Vagina (tissue), 2 donors: ENCODE results near the gene HOTAIR. TPM values are rescaled to one million over a fixed set of nuclear protein-coding genes. Genes with fewer than 3 reads are reported as not detected.

Experiments used
- DNase-seq, 2 donors: peaks; one replicate each; pipeline ENCODE4 v3.0.0-alpha.2; 2017; ENCODE audit errors: extremely low spot score in 2 of 2
- H3K27ac ChIP-seq: fragments of 200-600 bp; sonication (generic); one replicate; pipeline ENCODE4 v1.5.1; 2019
- H3K27me3 ChIP-seq: fragments of 200-600 bp; sonication (generic); one replicate; pipeline ENCODE4 v1.5.1; 2019
- H3K36me3 ChIP-seq, 2 donors: fragments of 200-600 bp; sonication (generic); one replicate each; pipeline ENCODE4 v1.5.1; 2017 to 2019
- H3K4me1 ChIP-seq: fragments of 200-600 bp; sonication (generic); one replicate; pipeline ENCODE4 v1.5.1; 2019
- H3K4me3 ChIP-seq, 2 donors: fragments of 200-600 bp; sonication (generic); 1 replicate in 1 of 2; 2 replicates in 1 of 2; pipeline ENCODE4 v1.5.1; 2016 to 2019
- H3K9me3 ChIP-seq: fragments of 200-600 bp; sonication (generic); one replicate; pipeline ENCODE4 v1.5.1; 2019
- POLR2A ChIP-seq, 2 donors: fragments of 450-650 bp; IDR thresholded peaks; one replicate each; pipeline ENCODE4 v1.6.1; 2017; ENCODE audit warnings: antibody characterized with exemption in 2 of 2, mild to moderate bottlenecking in 2 of 2, moderate library complexity in 2 of 2
- POLR2AphosphoS5 ChIP-seq, 2 donors: sonication (generic); formaldehyde crosslinking; IDR thresholded peaks; one replicate each; pipeline ENCODE4 v1.9.0; 2017; ENCODE audit warnings: antibody characterized with exemption in 2 of 2, mild to moderate bottlenecking in 2 of 2, low read depth in 1 of 2; ENCODE audit not compliant: insufficient read depth in 1 of 2
- intact Hi-C: fragments of 100-400 bp; cut with DNase I; formaldehyde crosslinking; loops from one replicate; pipeline ENCODE4 v1.15.1; 2023
- total RNA-seq: library from RNA; depleted of rRNA; stranded (reverse); fragments of >200 nt; gene quantifications from one replicate; pipeline ENCODE4 v1.2.3, GENCODE V29; 2016
- TF ChIP-seq, protein P1 (sequence below), 3 experiments: fragments of 450-650 bp in 2 of 3; fragments of 200-600 bp in 1 of 3; sonication (generic) in 1 of 3; IDR thresholded peaks; one replicate each; pipeline ENCODE4 v1.5.1; 2017 to 2019; ENCODE audit warnings: antibody characterized with exemption in 3 of 3, mild to moderate bottlenecking in 2 of 3, moderate library complexity in 2 of 3

Gene HOTAIR
- total RNA-seq, 1 donor from 2014 or later: not detected

DNA sequence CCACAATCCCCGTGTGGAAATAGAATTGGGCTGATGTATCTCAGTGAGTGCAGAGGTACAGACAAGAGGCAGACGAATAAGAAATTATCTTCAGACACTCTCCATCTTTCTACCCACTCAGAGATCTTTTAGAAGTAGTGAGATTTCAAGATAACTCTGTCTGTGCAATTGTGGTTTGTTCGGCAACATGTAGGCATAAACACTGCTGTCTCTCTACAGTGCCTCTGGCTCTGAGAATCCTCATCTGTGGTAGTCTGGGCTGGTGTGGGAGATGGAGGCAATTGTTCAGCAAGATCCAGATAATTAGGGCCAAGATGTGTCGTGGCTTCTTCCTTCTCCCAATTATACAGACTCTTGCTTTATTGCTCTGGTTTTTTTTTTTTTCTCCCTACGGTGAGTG, 33.0 kb downstream of the HOTAIR start:
- peaks cover 8% of the 10 kb centered on the region for H3K4me1 ChIP-seq
- no peak overlapping the region for H3K27ac ChIP-seq
- TF ChIP-seq POLR2A (IDR thresholded peaks at IDR 0.05) (no peak), POLR2AphosphoS5 (IDR thresholded peaks at IDR 0.05; ENCODE audit: insufficient read depth in 1 of 2, low read depth in 1 of 2) (no peak)
- TF ChIP-seq, protein P1, sequence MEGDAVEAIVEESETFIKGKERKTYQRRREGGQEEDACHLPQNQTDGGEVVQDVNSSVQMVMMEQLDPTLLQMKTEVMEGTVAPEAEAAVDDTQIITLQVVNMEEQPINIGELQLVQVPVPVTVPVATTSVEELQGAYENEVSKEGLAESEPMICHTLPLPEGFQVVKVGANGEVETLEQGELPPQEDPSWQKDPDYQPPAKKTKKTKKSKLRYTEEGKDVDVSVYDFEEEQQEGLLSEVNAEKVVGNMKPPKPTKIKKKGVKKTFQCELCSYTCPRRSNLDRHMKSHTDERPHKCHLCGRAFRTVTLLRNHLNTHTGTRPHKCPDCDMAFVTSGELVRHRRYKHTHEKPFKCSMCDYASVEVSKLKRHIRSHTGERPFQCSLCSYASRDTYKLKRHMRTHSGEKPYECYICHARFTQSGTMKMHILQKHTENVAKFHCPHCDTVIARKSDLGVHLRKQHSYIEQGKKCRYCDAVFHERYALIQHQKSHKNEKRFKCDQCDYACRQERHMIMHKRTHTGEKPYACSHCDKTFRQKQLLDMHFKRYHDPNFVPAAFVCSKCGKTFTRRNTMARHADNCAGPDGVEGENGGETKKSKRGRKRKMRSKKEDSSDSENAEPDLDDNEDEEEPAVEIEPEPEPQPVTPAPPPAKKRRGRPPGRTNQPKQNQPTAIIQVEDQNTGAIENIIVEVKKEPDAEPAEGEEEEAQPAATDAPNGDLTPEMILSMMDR (IDR thresholded peaks at IDR 0.05): no peak
- intact Hi-C loops: no loop called here
- no peak overlapping the region for H3K4me3 ChIP-seq
- DNase-seq: no peak
- H3K27me3 ChIP-seq: peaks cover 25% of the 10 kb centered on the region
- no peaks in the 10 kb centered on the region for H3K36me3 ChIP-seq
- no peaks in the 10 kb centered on the region for H3K9me3 ChIP-seq

DNA sequence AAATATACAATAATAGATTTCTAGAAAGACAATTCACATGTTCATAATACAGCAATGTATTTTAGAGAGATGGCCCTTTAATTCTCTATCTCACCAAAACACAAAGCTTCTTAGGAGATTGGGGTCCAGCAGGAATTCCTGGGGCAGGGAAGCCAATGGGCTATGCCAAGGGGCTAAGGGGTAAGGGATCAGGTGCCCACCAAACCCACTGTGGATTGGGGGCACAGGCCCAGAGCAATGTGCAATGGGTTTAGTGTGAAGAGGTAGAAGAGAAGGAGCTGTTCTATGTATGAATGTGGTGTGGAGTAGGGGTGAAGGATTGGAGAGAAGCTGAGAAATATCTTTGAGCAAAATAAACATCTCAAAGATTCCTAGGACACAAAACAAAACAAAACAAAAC, 33.6 kb downstream of the HOTAIR start:
- Histone ChIP-seq H3K36me3 (no peaks in the 10 kb centered on the region), H3K4me3 (no peak overlapping the region), H3K27ac (no peak overlapping the region), H3K9me3 (no peaks in the 10 kb centered on the region), H3K27me3 (peaks cover 30% of the 10 kb centered on the region), H3K4me1 (peaks cover 8% of the 10 kb centered on the region)
- TF ChIP-seq POLR2A (IDR thresholded peaks at IDR 0.05): no peak
- TF ChIP-seq POLR2AphosphoS5 (IDR thresholded peaks at IDR 0.05; ENCODE audit: insufficient read depth in 1 of 2, low read depth in 1 of 2): no peak
- TF ChIP-seq, protein P1 (IDR thresholded peaks at IDR 0.05): no peak
- intact Hi-C loops: no loop called here
- DNase-seq: no peak

DNA sequence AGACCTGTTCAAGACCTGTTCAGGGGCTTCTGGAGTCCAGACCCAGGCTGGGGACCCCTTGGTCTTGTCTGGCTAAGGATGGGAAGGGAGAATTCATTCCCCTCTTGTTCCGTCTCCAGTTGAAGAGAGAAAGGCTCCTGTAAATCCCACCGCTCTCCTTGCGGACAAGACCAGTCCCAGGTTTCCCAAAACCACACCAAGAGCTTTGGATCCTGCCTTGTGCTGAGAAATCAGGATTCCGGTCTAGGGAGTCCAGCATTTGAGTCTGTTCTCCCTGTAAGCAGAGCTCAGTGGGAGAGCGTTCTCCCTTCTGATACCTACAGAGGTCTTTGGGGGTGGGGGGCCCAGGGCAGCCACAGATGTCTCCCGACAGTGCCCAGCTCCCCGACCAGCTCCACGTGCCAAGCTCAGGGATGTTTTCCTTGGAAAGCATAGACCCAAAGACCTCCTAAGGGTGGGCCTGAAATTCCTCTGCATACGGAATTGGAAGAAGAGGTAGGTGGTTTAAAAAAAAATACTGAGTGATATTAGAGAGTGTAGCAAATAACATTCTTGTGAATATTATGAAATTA, 34.2 kb downstream of the HOTAIR start:
- Histone ChIP-seq H3K27me3 (peaks cover 34% of the 10 kb centered on the region), H3K4me3 (no peak overlapping the region), H3K9me3 (no peaks in the 10 kb centered on the region), H3K27ac (no peak overlapping the region), H3K4me1 (peaks cover 8% of the 10 kb centered on the region), H3K36me3 (no peaks in the 10 kb centered on the region)
- DNase-seq: no peak
- TF ChIP-seq, protein P1 (IDR thresholded peaks at IDR 0.05): no peak
- TF ChIP-seq POLR2AphosphoS5 (IDR thresholded peaks at IDR 0.05; ENCODE audit: insufficient read depth in 1 of 2, low read depth in 1 of 2) (no peak), POLR2A (IDR thresholded peaks at IDR 0.05) (no peak)
- intact Hi-C loops: no loop called here

DNA sequence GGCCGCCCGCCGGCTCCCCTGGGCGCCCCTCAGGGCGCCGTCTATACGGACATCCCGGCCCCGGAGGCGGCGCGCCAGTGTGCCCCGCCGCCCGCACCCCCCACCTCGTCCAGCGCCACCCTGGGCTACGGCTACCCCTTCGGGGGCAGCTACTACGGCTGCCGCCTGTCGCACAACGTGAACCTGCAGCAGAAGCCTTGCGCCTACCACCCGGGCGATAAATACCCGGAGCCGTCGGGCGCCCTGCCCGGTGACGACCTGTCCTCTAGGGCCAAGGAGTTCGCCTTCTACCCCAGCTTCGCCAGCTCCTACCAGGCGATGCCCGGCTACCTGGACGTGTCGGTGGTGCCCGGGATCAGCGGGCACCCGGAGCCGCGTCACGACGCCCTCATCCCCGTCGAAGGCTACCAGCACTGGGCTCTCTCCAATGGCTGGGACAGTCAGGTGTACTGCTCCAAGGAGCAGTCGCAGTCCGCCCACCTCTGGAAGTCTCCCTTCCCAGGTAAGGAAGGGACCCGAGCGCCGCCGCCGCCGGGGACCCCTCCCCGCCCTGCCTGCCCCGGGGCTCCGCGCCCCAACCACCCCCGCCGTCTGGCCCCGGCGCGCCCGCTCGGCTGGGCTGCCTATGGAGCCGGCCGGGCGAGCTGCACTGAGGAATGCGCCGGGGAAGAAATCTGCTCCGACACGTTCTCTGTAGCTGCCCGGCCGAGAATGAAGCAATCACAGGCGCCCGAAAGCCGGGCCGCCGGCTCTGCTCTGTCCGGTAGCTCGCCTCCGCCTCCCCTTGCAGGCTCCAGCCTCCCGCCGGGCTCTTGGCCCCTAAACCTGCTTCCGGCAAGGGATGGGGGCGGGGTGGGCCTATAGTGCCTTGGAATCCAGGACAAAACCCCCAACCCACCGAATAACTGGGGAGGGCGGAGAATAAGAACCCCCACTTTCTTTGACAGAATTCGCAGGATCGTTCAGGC, 35.3 kb downstream of the HOTAIR start:
- TF ChIP-seq POLR2A (IDR thresholded peaks at IDR 0.05): no peak
- intact Hi-C loops: no loop called here
- Histone ChIP-seq H3K27ac (no peak overlapping the region), H3K4me3 (peak overlapping the region in 1 of 2 donors; percentile 26), H3K36me3 (no peaks in the 10 kb centered on the region), H3K27me3 (peaks cover 34% of the 10 kb centered on the region), H3K4me1 (peaks cover 8% of the 10 kb centered on the region), H3K9me3 (no peaks in the 10 kb centered on the region)
- DNase-seq: no peak

DNA sequence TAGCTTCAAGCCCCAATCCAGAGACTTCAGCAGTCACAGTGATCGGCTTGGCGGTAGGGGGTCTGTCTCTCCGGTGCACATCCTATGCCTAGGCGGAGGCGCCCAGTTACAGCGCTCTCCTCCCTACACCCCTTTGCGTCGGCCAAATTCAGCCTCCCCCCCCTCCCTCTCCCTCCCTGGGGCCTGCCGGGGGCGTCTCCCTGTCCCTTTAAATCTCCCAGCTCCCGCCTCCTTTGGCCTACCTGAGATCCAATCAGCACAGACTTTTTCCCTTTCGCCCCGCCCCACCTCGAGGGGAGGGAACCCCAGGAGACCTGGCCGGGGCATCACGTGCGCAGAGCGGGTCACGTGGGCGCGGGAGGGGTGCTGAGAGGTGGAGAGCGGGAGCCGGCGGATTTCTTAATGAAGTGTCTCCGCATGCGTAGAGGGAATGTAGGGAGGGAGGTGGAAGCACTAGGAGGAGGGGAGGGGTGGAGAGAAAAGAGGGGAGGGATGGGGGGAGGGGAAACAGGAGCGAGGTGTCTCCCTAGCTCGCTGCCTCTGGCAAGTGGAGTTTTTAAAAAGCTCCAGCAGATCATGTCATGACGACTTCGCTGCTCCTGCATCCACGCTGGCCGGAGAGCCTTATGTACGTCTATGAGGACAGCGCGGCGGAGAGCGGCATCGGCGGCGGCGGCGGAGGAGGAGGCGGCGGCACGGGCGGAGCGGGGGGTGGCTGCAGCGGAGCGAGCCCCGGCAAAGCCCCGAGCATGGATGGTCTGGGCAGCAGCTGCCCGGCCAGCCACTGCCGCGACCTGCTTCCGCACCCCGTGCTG, 36.2 kb downstream of the HOTAIR start, which contains the start of gene HOXC13:
Gene HOXC13 (plus strand): TSS at position 506 of the 815 bp plus-strand sequence. CDS start 76 bp downstream, at position 582.
- TF ChIP-seq POLR2AphosphoS5 (IDR thresholded peaks at IDR 0.05; ENCODE audit: insufficient read depth in 1 of 2, low read depth in 1 of 2) (no peak), POLR2A (IDR thresholded peaks at IDR 0.05) (no peak)
- TF ChIP-seq, protein P1 (IDR thresholded peaks at IDR 0.05): no peak
- Histone ChIP-seq H3K27ac (no peak within 1 kb of the TSS), H3K36me3 (no peaks in the 10 kb centered on the region), H3K4me1 (peaks cover 8% of the 10 kb centered on the region), H3K9me3 (no peaks in the 10 kb centered on the region), H3K27me3 (peaks cover 34% of the 10 kb centered on the region), H3K4me3 (peak within 1 kb of the TSS in 1 of 2 donors; percentile 26)
- no peak for DNase-seq
- intact Hi-C loops: no loop called here
